ENCODE results near the gene PWWP2A. TPM values are rescaled to one million over a fixed set of nuclear protein-coding genes. Genes with fewer than 3 reads are reported as not detected.

Gene PWWP2A
- total and polyA plus RNA-seq, 2 donors (not counting 1 experiment from before 2014, with no cell fraction given): 19.6 to 48.8 TPM

DNA sequence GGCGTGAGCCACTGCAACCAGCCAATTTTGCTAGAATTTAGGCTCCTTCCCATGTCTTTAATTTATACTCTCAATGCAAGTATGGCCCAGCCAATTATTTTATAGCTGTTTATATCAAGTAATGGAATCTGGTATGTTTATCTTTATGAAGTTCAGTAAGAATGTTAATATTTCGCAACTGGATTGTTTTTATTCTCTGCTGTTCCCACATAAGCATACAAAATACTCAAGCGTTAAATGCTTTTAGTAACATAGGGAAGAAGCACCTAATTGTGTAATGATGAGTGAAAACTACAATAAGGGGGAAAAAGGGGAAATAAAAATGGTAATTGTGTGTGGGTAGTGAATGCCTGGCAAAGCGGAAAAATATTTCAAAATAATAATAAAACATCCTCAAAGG, 21.3 kb downstream of the PWWP2A start:
- H3K79me2 ChIP-seq (ENCODE audit: control insufficient read depth, insufficient read depth, low read length): peaks cover 68% of the 10 kb centered on the region
- no peaks in the 10 kb centered on the region for H3K27me3 Mint-ChIP-seq
- peak overlapping the region in 1 of 2 donors; percentile 39 for H3K27ac ChIP-seq (ENCODE audit: low read length in 2 of 2)
- no peak overlapping the region for H2AFZ ChIP-seq (ENCODE audit: insufficient read depth, low read depth, low read length, poor library complexity, severe bottlenecking)
- intact Hi-C loops (cut with micrococcal nuclease): no loop called here
- peak overlapping the region; percentile 38 for H3K4me2 ChIP-seq (replicated peaks; ENCODE audit: low read depth, low read length, poor library complexity, severe bottlenecking)
- ATAC-seq (ENCODE audit: low read depth): no peak
- H3K9me3 Mint-ChIP-seq (ENCODE audit: insufficient read depth): no peaks in the 10 kb centered on the region
- POLR2A ChIA-PET: no interaction called here
- no peak overlapping the region for H3K4me3 ChIP-seq (ENCODE audit: control extremely low read depth in 1 of 5, extremely low read depth in 1 of 5, insufficient read depth in 1 of 5, low read depth in 2 of 5, low read length in 4 of 5)
- no peaks in the 10 kb centered on the region for H3K9me3 ChIP-seq (ENCODE audit: control extremely low read depth in 1 of 3, control insufficient read depth in 2 of 3, insufficient read depth in 1 of 3, low read length in 2 of 3)
- H3K4me3 Mint-ChIP-seq: peak overlapping the region; percentile 10
- CTCF ChIA-PET: no interaction called here
- peaks cover 4 to 26% of the 10 kb centered on the region in 2 experiments for H3K36me3 ChIP-seq (replicated peaks in 1 of 2; ENCODE audit: control extremely low read depth in 1 of 2, control insufficient read depth in 1 of 2, extremely low read depth in 1 of 2, insufficient read depth in 2 of 2, low read length in 1 of 2)
- DNase-seq: peak; percentile 17
- H3K9ac ChIP-seq (ENCODE audit: low read length): no peak overlapping the region
- H3K27me3 ChIP-seq (replicated peaks in 1 of 4; ENCODE audit: control extremely low read depth in 1 of 4, control insufficient read depth in 3 of 4, insufficient read depth in 4 of 4, low read length in 3 of 4): no peaks in the 10 kb centered on the region
- WGBS (ENCODE audit: insufficient coverage): no CpG with 5 or more reads among the region's 4 CpGs
- H3K27ac Mint-ChIP-seq: no peak overlapping the region
- TF ChIP-seq EZH2 (IDR thresholded peaks at IDR 0.05; ENCODE audit: borderline replicate concordance, insufficient read depth, low read depth, low read length, poor library complexity, severe bottlenecking) (no peak), CTCF (IDR thresholded peaks at IDR 0.05) (no peak)
- peaks cover 12 to 17% of the 10 kb centered on the region in 2 donors for H3K4me1 ChIP-seq (ENCODE audit: control insufficient read depth in 2 of 2, insufficient read depth in 2 of 2, low read length in 2 of 2)
- peaks cover 16% of the 10 kb centered on the region for H4K20me1 ChIP-seq (ENCODE audit: control insufficient read depth, insufficient read depth, low read length, poor library complexity, severe bottlenecking)
- peaks cover 22% of the 10 kb centered on the region for H3K4me1 Mint-ChIP-seq

GRCh38 chr5:160096178-160096577, 23.1 kb downstream of the PWWP2A start:
- Histone ChIP-seq H3K36me3 (replicated peaks in 1 of 2; ENCODE audit: control extremely low read depth in 1 of 2, control insufficient read depth in 1 of 2, extremely low read depth in 1 of 2, insufficient read depth in 2 of 2, low read length in 1 of 2) (peaks cover 9 to 36% of the 10 kb centered on the region in 2 experiments), H2AFZ (ENCODE audit: insufficient read depth, low read depth, low read length, poor library complexity, severe bottlenecking) (no peak overlapping the region), H3K79me2 (ENCODE audit: control insufficient read depth, insufficient read depth, low read length) (peaks cover 53% of the 10 kb centered on the region), H3K4me1 (ENCODE audit: control insufficient read depth in 2 of 2, insufficient read depth in 2 of 2, low read length in 2 of 2) (peaks cover 12 to 20% of the 10 kb centered on the region in 2 donors), H3K27me3 (replicated peaks in 1 of 4; ENCODE audit: control extremely low read depth in 1 of 4, control insufficient read depth in 3 of 4, insufficient read depth in 4 of 4, low read length in 3 of 4) (no peaks in the 10 kb centered on the region), H3K4me2 (replicated peaks; ENCODE audit: low read depth, low read length, poor library complexity, severe bottlenecking) (no peak overlapping the region), H3K9me3 (ENCODE audit: control extremely low read depth in 1 of 3, control insufficient read depth in 2 of 3, insufficient read depth in 1 of 3, low read length in 2 of 3) (no peaks in the 10 kb centered on the region), H4K20me1 (ENCODE audit: control insufficient read depth, insufficient read depth, low read length, poor library complexity, severe bottlenecking) (peaks cover 11% of the 10 kb centered on the region), H3K9ac (ENCODE audit: low read length) (no peak overlapping the region), H3K27ac (ENCODE audit: low read length in 2 of 2) (no peak overlapping the region), H3K4me3 (ENCODE audit: control extremely low read depth in 1 of 5, extremely low read depth in 1 of 5, insufficient read depth in 1 of 5, low read depth in 2 of 5, low read length in 4 of 5) (no peak overlapping the region)
- Mint-ChIP-seq H3K27ac (no peak overlapping the region), H3K9me3 (ENCODE audit: insufficient read depth) (no peaks in the 10 kb centered on the region), H3K4me1 (peaks cover 22% of the 10 kb centered on the region), H3K27me3 (no peaks in the 10 kb centered on the region), H3K4me3 (no peak overlapping the region)
- ChIA-PET POLR2A (no interaction called here), CTCF (no interaction called here)
- no peak for TF ChIP-seq CTCF (IDR thresholded peaks at IDR 0.05)
- no peak for TF ChIP-seq EZH2 (IDR thresholded peaks at IDR 0.05; ENCODE audit: borderline replicate concordance, insufficient read depth, low read depth, low read length, poor library complexity, severe bottlenecking)
- ATAC-seq (ENCODE audit: low read depth): no peak
- WGBS (ENCODE audit: insufficient coverage): 100% methylated on average over 2 of the region's 2 CpGs
- intact Hi-C loops (cut with micrococcal nuclease): no loop called here
- no peak for DNase-seq

All from B cell (primary cell).